GM10266 (cell line): ENCODE results near the gene NXPH2.

Source experiments
- DNase-seq: peaks from one replicate; pipeline ENCODE4 v3.0.0; 2012; ENCODE audit errors: extremely low spot score
- TF ChIP-seq, protein P1 (sequence below): IDR thresholded peaks from 2 replicates; pipeline ENCODE4 v1.5.1; 2012; ENCODE audit warnings: mild to moderate bottlenecking, low read depth; ENCODE audit not compliant: control insufficient read depth, insufficient read depth; ENCODE audit errors: missing control alignments

NXPH2 gene

DNA sequence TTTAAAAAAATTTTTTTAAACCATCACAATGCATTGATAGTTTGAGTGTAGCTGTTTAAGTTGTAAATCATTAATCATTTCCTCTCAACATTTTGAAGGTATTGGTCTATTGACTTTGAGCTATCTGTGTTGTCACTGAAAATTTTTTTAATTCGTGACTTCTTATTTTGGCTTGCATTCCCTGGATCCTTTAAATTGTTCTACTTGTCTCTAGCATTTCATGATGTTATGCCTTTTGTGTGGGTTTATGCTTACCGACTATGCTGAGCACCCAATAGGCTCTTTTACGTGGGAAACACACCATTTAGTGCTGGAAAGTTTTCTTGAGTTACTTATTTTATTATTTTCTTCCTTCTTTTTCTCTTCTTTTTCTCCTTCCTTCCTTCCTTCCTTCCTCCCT lies 31.2 kb upstream of the NXPH2 start:
- TF ChIP-seq, protein P1, sequence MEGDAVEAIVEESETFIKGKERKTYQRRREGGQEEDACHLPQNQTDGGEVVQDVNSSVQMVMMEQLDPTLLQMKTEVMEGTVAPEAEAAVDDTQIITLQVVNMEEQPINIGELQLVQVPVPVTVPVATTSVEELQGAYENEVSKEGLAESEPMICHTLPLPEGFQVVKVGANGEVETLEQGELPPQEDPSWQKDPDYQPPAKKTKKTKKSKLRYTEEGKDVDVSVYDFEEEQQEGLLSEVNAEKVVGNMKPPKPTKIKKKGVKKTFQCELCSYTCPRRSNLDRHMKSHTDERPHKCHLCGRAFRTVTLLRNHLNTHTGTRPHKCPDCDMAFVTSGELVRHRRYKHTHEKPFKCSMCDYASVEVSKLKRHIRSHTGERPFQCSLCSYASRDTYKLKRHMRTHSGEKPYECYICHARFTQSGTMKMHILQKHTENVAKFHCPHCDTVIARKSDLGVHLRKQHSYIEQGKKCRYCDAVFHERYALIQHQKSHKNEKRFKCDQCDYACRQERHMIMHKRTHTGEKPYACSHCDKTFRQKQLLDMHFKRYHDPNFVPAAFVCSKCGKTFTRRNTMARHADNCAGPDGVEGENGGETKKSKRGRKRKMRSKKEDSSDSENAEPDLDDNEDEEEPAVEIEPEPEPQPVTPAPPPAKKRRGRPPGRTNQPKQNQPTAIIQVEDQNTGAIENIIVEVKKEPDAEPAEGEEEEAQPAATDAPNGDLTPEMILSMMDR: no peak
- DNase-seq: no peak

DNA sequence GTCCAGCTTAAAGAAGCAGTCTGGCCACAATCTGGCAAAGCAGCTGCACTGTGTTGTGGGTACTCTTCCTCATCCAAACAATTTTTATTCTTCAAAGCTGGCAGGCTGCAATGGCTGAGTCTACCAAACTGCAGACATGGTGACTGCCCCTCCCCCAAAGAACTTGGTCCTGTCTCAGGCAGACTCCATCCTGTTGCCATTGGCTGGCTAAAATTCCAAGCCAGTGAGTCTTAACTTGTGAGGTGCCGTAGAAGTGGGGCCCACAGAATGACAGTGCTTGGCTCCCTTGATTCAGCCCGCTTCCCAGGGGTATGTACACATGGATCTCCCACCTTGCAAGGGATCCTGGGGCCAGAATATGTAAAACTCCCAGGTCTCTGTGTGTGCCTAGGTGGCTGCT lies 14.5 kb upstream of the NXPH2 start:
- TF ChIP-seq, protein P1: no peak
- DNase-seq: no peak

DNA sequence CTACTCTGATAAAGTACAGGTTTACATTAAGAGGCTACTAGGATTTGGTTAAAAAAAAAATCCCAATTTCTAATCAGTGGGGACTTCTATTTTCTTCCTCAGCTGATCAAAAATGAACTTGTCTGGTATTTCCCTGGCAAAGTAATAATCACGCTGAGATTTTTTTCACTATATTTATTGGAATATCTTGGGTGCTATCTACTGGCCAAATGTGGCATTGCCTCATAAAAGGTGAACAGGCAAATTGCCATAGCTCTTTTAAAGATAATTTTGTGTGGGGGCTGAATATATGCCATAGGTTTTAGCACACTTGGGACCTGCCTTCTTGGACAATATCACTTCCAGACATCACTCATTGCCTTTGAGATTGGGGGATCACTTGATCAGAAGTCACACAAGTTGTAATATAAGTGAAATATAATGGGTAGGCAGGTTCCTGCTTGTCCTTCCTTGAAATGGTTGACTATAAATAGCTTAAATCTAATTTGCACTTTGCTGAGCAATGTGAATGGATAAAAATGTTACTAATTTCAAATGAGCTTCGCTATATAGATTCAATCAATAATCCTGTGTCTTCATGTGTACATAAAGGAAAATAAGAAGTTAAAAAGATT lies 7.0 kb upstream of the NXPH2 start:
- DNase-seq: no peak
- TF ChIP-seq, protein P1: peak; percentile 69

DNA sequence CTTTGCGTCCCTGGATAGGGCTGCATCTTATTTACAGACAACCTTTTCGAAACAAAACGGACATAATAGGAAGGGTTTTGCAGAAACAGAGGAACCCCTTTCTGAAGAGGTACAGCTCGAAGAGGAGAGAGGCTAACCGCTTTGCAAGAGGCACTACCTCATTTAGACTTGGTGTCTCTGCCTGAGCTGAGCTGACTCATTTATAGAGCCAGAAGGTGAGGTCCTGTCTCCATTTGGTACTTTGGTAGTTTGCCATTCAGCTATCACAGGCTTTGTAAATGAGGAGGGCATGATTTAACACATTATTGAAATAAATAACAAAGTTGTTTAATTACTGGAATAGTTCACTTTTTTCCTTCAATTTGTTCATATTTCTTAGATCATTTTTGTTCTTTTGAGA lies 2.2 kb upstream of the NXPH2 start:
- no peak for DNase-seq
- TF ChIP-seq, protein P1: no peak

DNA sequence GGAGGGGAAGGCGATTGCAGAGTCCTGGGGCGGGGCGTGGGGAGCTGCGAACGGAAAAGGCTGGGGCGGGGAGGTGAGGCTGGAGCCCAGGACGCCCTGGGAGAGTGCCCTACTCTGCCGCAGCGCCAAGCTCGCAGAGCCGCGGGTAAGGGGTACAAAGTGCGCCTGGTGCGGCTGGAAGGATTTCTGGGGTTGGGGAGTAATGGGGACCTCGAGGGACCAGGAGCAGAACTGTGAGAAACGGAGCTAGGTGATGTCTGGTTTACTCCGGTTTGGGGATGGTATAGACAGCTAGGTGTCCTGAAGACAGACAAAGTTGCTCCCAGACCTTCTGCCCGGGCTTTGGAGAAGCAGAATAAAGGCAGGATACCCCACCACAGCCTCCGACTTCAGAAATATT lies 718 bp upstream of the NXPH2 start:
- no peak for DNase-seq

DNA sequence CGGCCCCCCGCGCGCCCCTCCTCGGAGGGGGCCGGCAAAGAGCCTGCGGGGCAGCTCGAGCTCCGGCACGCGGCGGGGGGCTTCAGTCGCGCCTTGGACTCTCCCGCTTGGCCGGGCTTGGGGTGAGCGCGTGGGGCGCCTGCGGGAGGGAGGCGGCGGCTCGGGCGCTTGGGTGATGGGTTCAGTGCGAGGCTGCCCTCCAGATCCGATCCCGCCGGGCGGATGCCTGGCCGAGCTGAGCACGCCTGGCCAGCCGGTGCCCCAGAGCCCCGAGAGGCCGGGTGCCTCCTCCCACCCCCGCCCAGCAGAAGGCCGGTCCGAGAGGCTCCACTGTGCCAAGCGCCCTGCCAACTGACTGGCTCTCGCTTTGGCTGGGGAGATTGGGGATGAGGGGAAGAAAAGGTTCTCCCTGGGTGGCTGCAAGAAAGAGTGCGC lies 273 bp upstream of the NXPH2 start:
- TF ChIP-seq, protein P1: no peak
- no peak for DNase-seq

More for the DNA sequence above, 718 bp upstream of the NXPH2 start:
- TF ChIP-seq, protein P1: no peak

DNA sequence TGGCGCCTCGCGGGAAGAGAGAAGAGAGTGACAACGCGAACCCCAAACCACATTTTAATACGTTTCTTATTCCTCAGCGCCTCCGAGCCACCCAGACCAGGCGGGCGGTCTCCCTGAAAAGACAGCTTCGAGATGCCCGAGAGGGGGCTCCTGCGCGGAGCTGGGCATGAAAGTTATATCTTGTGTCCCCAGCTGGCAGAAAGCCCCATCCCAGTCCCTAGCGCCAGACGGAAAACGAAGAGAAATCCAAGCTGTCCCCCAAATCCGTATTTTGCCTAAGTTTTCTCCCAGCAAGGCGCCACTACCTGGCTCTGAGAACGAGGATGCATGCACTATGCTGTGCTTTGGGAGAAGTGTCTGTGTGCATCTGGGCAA lies 797 bp downstream of the NXPH2 start:
- no peak for DNase-seq
- TF ChIP-seq, protein P1: no peak
